Lower leg skin (tissue), 3 donors: ENCODE measurements around the gene IFT52.

Experiments
- POLR2A ChIP-seq, 2 donors: fragments of 450-650 bp; IDR thresholded peaks; one replicate each; pipeline ENCODE4 v1.6.1; 2016 to 2017; ENCODE audit warnings: antibody characterized with exemption in 2 of 2, mild to moderate bottlenecking in 1 of 2, moderate library complexity in 1 of 2
- TF ChIP-seq, protein P1 (sequence below), 3 donors: fragments of 450-650 bp; IDR thresholded peaks; one replicate each; pipeline ENCODE4 v1.5.1; 2016; ENCODE audit warnings: antibody characterized with exemption in 3 of 3, mild to moderate bottlenecking in 3 of 3, moderate library complexity in 2 of 3

DNA sequence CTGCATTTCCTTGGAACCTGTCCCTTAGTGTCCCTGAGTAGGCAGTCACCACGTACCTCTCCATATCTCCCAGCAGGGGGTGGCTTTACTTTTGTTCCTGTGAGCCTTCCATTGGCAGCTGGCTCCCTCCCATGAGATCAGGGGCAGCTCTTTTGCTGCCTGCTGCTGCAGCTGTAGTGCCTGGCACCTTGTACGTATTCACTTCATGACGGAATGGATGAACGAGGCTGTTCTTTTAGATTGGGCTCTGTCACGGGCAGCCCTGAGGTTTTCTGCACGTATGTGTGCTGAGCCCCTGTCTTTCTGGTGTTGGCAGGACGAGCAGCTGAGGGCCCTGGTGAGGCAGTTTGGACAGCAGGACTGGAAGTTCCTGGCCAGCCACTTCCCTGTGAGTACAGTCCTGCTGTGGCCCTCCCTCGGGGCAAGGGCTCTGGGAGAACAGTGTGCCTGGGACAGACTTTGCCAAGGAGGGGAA lies 90.8 kb downstream of the IFT52 start:
- no peak for TF ChIP-seq POLR2A (IDR thresholded peaks at IDR 0.05)
- TF ChIP-seq, protein P1, sequence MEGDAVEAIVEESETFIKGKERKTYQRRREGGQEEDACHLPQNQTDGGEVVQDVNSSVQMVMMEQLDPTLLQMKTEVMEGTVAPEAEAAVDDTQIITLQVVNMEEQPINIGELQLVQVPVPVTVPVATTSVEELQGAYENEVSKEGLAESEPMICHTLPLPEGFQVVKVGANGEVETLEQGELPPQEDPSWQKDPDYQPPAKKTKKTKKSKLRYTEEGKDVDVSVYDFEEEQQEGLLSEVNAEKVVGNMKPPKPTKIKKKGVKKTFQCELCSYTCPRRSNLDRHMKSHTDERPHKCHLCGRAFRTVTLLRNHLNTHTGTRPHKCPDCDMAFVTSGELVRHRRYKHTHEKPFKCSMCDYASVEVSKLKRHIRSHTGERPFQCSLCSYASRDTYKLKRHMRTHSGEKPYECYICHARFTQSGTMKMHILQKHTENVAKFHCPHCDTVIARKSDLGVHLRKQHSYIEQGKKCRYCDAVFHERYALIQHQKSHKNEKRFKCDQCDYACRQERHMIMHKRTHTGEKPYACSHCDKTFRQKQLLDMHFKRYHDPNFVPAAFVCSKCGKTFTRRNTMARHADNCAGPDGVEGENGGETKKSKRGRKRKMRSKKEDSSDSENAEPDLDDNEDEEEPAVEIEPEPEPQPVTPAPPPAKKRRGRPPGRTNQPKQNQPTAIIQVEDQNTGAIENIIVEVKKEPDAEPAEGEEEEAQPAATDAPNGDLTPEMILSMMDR (IDR thresholded peaks at IDR 0.05) = no peak
